HEK293T (cell line): Measurements from ENCODE around the gene GGA1.

Experiments used
- BHLHE40 ChIP-seq: fragments of 450-650 bp; IDR thresholded peaks from 2 replicates; pipeline ENCODE4 v1.6.1; 2016; ENCODE audit warnings: mild to moderate bottlenecking, moderate library complexity, borderline replicate concordance
- CTBP1 ChIP-seq: fragments of 450-650 bp; IDR thresholded peaks from 2 replicates; pipeline ENCODE4 v1.6.1; 2016; ENCODE audit warnings: borderline replicate concordance
- FOXA1 ChIP-seq: fragments of 450-650 bp; IDR thresholded peaks from 2 replicates; pipeline ENCODE4 v1.6.1; 2016; ENCODE audit warnings: mild to moderate bottlenecking
- L3MBTL2 ChIP-seq: fragments of 450-650 bp; conservative IDR thresholded peaks from 2 replicates; pipeline ENCODE4 v1.6.1; 2016; ENCODE audit warnings: mild to moderate bottlenecking
- LEF1 ChIP-seq: fragments of 450-650 bp; IDR thresholded peaks from 2 replicates; pipeline ENCODE4 v1.6.1; 2017; ENCODE audit warnings: mild to moderate bottlenecking, borderline replicate concordance
- NFRKB ChIP-seq: fragments of 450-650 bp; IDR thresholded peaks from 2 replicates; pipeline ENCODE4 v1.6.1; 2016; ENCODE audit warnings: mild to moderate bottlenecking, moderate library complexity
- SP1 ChIP-seq: fragments of 450-650 bp; IDR thresholded peaks from 2 replicates; pipeline ENCODE4 v1.6.1; 2017

DNA sequence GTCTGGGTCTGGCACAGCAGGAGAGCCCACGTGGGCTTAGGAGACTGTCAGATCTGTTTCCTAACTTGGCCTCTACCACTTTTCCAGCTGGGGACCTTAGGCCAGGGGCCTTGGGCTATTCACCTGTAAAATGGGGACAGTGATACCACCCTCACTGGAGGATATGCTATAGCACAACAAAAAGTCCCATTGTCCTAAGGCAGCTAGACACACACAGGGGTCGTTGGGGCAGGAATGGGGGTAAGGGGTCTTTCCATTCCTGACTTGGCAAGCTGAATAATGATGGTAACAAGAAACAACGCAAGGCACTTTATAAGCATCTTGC, 28.3 kb downstream of the GGA1 start:
- TF ChIP-seq SP1 (no peak), CTBP1 (no peak), FOXA1 (no peak), BHLHE40 (no peak), L3MBTL2 (no peak), NFRKB (no peak), LEF1 (no peak)
